CD4-positive, alpha-beta T cell treated with Interleukin-1 beta for 1 hour (primary cell): ENCODE measurements around the gene PLEKHS1.
"Not testable (repeated sequence)": the region's sequence is repeated elsewhere in the genome, so short reads cannot be mapped to it uniquely, and the experiment has no call there.

Experiments used
- DNase-seq, 2 donors: peaks; one replicate each; pipeline ENCODE4 v3.0.0-alpha.2; 2020 to 2022

PLEKHS1 gene

GRCh38 chr10:113801569-113801968 is 50.1 kb downstream of the PLEKHS1 start:
- no peak for DNase-seq

GRCh38 chr10:113802997-113803396 is 51.5 kb downstream of the PLEKHS1 start:
- DNase-seq = no peak

- no peak for DNase-seq
Measured at GRCh38 chr10:113806503-113806902, 55.0 kb downstream of the PLEKHS1 start.

DNA sequence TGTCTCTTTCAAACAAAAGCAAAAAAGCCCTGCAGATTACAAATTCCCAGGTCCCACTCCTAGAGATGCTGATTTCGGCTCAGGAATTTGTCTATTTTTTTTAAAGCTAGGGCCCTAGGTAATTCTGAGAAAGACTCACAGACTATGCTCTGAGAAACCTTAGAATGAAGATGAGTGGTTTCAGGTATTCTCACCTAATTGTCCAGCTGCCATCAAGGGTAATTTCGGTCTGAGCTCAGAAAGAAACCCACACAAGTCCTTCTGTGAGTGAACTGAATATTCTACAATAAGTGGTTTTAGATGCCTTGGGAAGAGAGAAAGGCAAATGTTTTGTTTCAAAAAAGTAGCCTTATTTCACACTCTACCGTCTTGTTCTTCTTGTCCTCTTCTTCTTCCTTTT is 56.7 kb downstream of the PLEKHS1 start:
- DNase-seq = no peak

- DNase-seq = not testable (repeated sequence)
Measured at GRCh38 chr10:113814700-113815099, 63.2 kb downstream of the PLEKHS1 start.

DNA sequence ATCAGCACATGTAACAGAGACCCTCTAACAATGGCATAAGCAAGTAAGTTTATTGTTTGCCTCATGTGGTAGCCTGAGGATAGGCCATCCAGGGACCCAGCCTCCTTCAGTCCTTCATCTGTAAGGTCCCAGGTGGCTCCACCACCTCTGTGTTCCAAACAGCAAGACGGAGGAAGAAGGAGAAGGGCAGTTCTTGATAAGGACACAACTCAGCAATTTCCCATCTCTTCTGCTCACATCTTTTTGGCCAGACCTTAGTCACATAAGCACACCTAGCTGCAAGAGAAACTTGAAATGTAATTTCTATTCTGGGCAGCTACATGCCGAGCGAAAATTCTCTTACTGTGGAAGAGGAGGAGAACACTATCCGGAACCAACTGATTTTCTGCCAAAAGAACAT is 68.5 kb downstream of the PLEKHS1 start:
- no peak for DNase-seq

- no peak for DNase-seq
Measured at GRCh38 chr10:113820507-113820906, 69.0 kb downstream of the PLEKHS1 start.

- not testable (repeated sequence) for DNase-seq
Measured at GRCh38 chr10:113821306-113821705, 69.8 kb downstream of the PLEKHS1 start.

DNA sequence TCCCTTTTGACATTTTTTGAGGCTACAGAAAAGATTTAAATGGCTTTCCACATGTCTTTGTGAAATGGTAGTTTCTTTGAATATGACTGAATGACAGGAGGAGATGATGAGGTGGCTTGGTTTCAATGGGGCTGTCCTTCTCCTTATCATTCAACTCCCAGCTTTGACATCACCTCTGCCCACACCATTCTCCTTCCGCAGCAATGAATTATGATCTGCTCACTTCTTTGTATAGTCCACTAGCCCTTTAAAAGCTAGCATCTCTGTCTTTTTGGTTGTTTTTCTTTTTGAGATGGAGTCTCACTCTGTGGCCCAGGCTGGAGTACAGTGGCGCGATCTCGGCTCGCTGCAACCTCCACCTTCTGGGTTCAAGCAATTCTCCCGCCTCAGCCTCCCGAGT is 70.7 kb downstream of the PLEKHS1 start:
- no peak for DNase-seq

DNA sequence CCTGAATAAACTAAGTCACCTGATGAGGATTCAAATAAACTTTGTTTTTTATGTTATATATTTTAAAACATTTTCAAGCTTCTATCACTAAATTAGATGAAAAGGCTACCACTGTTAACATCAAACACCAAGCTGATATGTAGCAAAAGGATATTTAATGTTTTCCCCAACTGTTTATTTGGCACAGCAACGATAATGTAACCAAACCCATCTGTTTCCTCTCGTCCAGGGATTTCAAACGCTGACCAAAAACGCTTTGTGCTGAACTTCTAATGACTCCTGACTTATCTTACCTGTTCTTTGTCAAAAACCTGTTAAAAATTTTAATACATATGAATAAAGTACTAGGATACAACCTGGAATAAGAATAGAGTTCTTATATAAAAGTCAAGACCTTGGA is 71.9 kb downstream of the PLEKHS1 start:
- no peak for DNase-seq

GRCh38 chr10:113825791-113826190 is 74.3 kb downstream of the PLEKHS1 start:
- DNase-seq = no peak

- not testable (repeated sequence) for DNase-seq
Measured at GRCh38 chr10:113828567-113828966, 77.1 kb downstream of the PLEKHS1 start.
